Activated naive CD4-positive, alpha-beta T cell treated with anti-CD3 and anti-CD28 coated beads, Interleukin-2, amount 50 U/mL, for 24 hours (primary cell): Measurements from ENCODE around the gene ARHGEF16.

Source experiments
- H3K27ac Mint-ChIP-seq: one replicate; pipeline ENCODE4 v1.8.0; 2021; ENCODE audit warnings: mild to moderate bottlenecking, mixed read lengths
- H3K27me3 Mint-ChIP-seq: one replicate; pipeline ENCODE4 v1.8.0; 2021; ENCODE audit warnings: mixed read lengths
- H3K36me3 Mint-ChIP-seq: one replicate; pipeline ENCODE4 v1.8.0; 2021; ENCODE audit warnings: mixed read lengths
- H3K4me1 Mint-ChIP-seq: one replicate; pipeline ENCODE4 v1.8.0; 2021; ENCODE audit warnings: mixed read lengths
- H3K4me3 Mint-ChIP-seq: one replicate; pipeline ENCODE4 v1.8.0; 2021; ENCODE audit warnings: mild to moderate bottlenecking, mixed read lengths
- H3K9me3 Mint-ChIP-seq: one replicate; pipeline ENCODE4 v1.8.0; 2021; ENCODE audit warnings: mixed read lengths

ARHGEF16 gene

GRCh38 chr1:3465091-3465934 is 10.8 kb downstream of the ARHGEF16 start:
- H3K4me3 Mint-ChIP-seq, result no peak overlapping the region

GRCh38 chr1:3465935-3466321 is 11.5 kb downstream of the ARHGEF16 start:
- no peak overlapping the region for H3K4me3 Mint-ChIP-seq
- no peaks in the 10 kb centered on the region for H3K9me3 Mint-ChIP-seq
- no peaks in the 10 kb centered on the region for H3K27me3 Mint-ChIP-seq
- H3K4me1 Mint-ChIP-seq, result no peaks in the 10 kb centered on the region
- no peak overlapping the region for H3K27ac Mint-ChIP-seq
- no peaks in the 10 kb centered on the region for H3K36me3 Mint-ChIP-seq

More at GRCh38 chr1:3465091-3465934, 10.8 kb downstream of the ARHGEF16 start:
- H3K4me1 Mint-ChIP-seq, result no peaks in the 10 kb centered on the region
- H3K27ac Mint-ChIP-seq, result no peak overlapping the region
- H3K9me3 Mint-ChIP-seq, result no peaks in the 10 kb centered on the region
- H3K27me3 Mint-ChIP-seq, result no peaks in the 10 kb centered on the region
- no peaks in the 10 kb centered on the region for H3K36me3 Mint-ChIP-seq

GRCh38 chr1:3466366-3467075 is 12.1 kb downstream of the ARHGEF16 start:
- Mint-ChIP-seq H3K27ac (no peak overlapping the region), H3K4me3 (no peak overlapping the region), H3K4me1 (no peaks in the 10 kb centered on the region), H3K27me3 (no peaks in the 10 kb centered on the region), H3K36me3 (no peaks in the 10 kb centered on the region), H3K9me3 (no peaks in the 10 kb centered on the region)

- no peaks in the 10 kb centered on the region for H3K27me3 Mint-ChIP-seq
- H3K4me1 Mint-ChIP-seq, result no peaks in the 10 kb centered on the region
- H3K9me3 Mint-ChIP-seq, result no peaks in the 10 kb centered on the region
- H3K27ac Mint-ChIP-seq, result no peak overlapping the region
- no peaks in the 10 kb centered on the region for H3K36me3 Mint-ChIP-seq
- H3K4me3 Mint-ChIP-seq, result no peak overlapping the region
Measured at GRCh38 chr1:3467096-3468036, 12.9 kb downstream of the ARHGEF16 start.

GRCh38 chr1:3468236-3469103 is 14.0 kb downstream of the ARHGEF16 start:
- Mint-ChIP-seq H3K36me3 (no peaks in the 10 kb centered on the region), H3K9me3 (no peaks in the 10 kb centered on the region), H3K27me3 (no peaks in the 10 kb centered on the region), H3K4me3 (no peak overlapping the region), H3K27ac (no peak overlapping the region), H3K4me1 (no peaks in the 10 kb centered on the region)

DNA sequence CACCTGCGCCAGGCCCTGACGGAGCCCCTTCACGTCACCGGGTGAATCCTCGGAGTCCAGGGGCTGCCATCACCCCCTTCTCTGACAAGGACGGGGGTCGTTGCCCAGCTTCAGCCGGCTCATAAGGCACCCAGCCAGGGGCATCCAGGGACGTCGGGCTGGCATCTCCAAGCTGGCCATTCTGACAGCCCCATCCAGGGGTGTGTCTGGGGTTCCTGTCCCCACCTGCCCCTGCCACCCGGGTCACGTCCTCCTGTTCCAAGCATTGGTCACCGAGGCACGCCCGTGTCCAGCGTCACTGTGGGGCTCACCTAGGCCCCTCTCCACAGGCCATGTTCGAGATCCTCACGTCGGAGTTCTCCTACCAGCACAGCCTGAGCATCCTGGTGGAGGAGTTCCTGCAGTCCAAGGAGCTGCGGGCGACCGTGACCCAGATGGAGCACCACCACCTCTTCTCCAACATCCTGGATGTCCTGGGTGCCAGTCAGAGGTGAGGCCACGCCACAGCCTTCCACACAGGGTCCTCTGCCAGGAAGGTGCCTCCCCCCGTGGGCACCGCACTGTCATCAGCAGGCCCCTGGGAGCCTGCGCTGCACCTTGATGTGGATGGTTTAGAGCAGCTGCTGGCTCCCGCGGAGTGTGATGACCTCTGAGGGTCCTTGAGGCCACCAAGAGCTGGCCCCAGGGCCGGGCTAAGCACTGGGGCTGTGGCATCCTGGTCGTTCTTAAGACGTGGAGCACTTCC is 14.8 kb downstream of the ARHGEF16 start:
- Mint-ChIP-seq H3K4me1 (no peaks in the 10 kb centered on the region), H3K27ac (no peak overlapping the region), H3K4me3 (no peak overlapping the region), H3K9me3 (no peaks in the 10 kb centered on the region), H3K36me3 (no peaks in the 10 kb centered on the region), H3K27me3 (no peaks in the 10 kb centered on the region)

GRCh38 chr1:3469849-3470649 is 15.6 kb downstream of the ARHGEF16 start:
- Mint-ChIP-seq H3K4me1 (no peaks in the 10 kb centered on the region), H3K4me3 (no peak overlapping the region), H3K27ac (peak overlapping the region; percentile 32), H3K36me3 (no peaks in the 10 kb centered on the region), H3K27me3 (no peaks in the 10 kb centered on the region), H3K9me3 (no peaks in the 10 kb centered on the region)

DNA sequence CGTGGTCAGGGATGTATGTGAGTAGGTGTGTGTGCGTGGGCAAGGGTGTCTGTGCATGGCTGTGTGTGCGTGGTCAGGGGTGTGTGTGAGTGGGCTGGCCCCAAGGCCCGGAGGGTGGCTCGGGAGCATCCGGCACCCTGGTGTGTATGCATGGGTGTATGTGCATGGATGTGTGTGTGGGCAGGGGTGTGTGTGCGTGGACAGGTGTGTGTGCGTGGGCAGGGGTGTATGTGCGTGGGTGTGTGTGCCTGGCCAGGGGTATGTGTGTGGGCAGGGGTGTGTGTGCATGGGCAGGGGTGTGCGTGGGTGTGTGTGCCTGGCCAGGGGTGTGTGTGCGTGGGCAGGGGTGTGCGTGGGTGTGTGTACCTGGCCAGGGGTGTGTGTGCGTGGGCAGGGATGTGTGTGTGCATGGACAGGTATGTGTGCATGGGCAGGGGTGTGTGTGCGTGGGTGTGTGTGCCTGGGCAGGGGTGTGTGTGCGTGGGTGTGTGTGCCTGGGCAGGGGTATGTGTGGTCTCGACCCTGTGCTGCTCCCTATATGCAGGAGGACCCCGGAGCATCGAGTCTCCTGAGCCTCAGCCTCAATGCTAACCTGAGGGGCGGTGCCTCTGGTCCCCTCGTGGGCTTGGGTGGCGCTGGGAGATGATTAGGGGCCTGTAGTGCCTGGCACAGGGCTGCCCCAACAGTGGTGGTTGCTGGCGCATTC is 16.3 kb downstream of the ARHGEF16 start:
- Mint-ChIP-seq H3K27me3 (no peaks in the 10 kb centered on the region), H3K9me3 (no peaks in the 10 kb centered on the region), H3K27ac (no peak overlapping the region), H3K4me1 (no peaks in the 10 kb centered on the region), H3K36me3 (no peaks in the 10 kb centered on the region), H3K4me3 (no peak overlapping the region)

GRCh38 chr1:3471356-3472087 is 17.1 kb downstream of the ARHGEF16 start:
- Mint-ChIP-seq H3K27me3 (no peaks in the 10 kb centered on the region), H3K9me3 (no peaks in the 10 kb centered on the region), H3K36me3 (no peaks in the 10 kb centered on the region), H3K4me1 (no peaks in the 10 kb centered on the region), H3K4me3 (no peak overlapping the region), H3K27ac (no peak overlapping the region)

- no peaks in the 10 kb centered on the region for H3K36me3 Mint-ChIP-seq
- H3K4me1 Mint-ChIP-seq, result no peaks in the 10 kb centered on the region
- H3K4me3 Mint-ChIP-seq, result no peak overlapping the region
- H3K27me3 Mint-ChIP-seq, result no peaks in the 10 kb centered on the region
- H3K27ac Mint-ChIP-seq, result no peak overlapping the region
- no peaks in the 10 kb centered on the region for H3K9me3 Mint-ChIP-seq
Measured at GRCh38 chr1:3472088-3472850, 17.8 kb downstream of the ARHGEF16 start.

DNA sequence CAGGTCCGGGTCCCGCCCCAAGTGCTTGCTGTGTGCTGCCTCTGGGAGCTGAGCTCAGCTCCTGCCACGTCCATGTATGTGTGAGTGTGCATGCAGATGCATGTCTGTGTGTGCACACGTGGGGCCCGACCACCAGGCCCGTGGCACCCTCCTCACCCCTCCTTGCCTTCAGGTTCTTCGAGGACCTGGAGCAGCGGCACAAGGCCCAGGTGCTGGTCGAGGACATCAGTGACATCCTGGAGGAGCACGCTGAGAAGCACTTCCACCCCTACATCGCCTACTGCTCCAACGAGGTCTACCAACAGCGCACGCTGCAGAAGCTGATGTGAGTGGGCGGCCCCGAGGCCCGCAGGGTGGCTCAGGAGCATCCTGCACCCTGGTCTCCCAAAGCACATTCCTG is 18.4 kb downstream of the ARHGEF16 start:
- no peak overlapping the region for H3K4me3 Mint-ChIP-seq
- no peaks in the 10 kb centered on the region for H3K27me3 Mint-ChIP-seq
- H3K4me1 Mint-ChIP-seq, result no peaks in the 10 kb centered on the region
- H3K9me3 Mint-ChIP-seq, result no peaks in the 10 kb centered on the region
- H3K36me3 Mint-ChIP-seq, result no peaks in the 10 kb centered on the region
- H3K27ac Mint-ChIP-seq, result no peak overlapping the region

DNA sequence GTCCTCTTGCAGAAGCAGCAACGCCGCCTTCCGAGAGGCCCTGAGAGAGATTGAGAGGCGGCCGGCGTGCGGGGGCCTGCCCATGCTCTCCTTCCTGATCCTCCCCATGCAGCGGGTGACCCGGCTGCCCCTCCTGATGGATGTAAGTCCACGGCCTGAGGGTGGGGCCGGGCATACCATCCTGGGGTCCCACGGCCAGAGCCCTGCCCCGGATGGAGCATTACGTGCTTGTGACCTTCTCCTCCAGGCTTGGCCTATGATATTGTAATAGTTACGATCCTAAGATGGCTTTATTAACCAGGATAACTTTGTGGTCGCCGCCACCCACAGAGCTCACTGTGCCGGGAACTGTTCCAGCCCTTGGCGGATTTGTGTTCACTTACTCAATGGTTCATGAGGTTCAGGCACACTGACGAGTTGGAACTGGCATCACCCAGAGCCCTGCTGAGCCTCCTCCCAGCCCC is 18.9 kb downstream of the ARHGEF16 start:
- Mint-ChIP-seq H3K27me3 (no peaks in the 10 kb centered on the region), H3K4me1 (no peaks in the 10 kb centered on the region), H3K36me3 (no peaks in the 10 kb centered on the region), H3K4me3 (no peak overlapping the region), H3K27ac (no peak overlapping the region), H3K9me3 (no peaks in the 10 kb centered on the region)
